Suprapubic skin (tissue), 4 donors: ENCODE measurements around the gene LRBA.

Experiments
- CTCF ChIP-seq, 2 donors: fragments of 200-600 bp in 1 of 2; fragments of 450-650 bp in 1 of 2; sonication (generic) in 1 of 2; IDR thresholded peaks; one replicate each; pipeline ENCODE4 v1.5.1; 2016 to 2019; ENCODE audit warnings: antibody characterized with exemption in 2 of 2, mild to moderate bottlenecking in 1 of 2, moderate library complexity in 1 of 2
- EP300 ChIP-seq: sonication (generic); formaldehyde crosslinking; IDR thresholded peaks from one replicate; pipeline ENCODE4 v1.6.1; 2017; ENCODE audit warnings: antibody characterized with exemption
- POLR2A ChIP-seq, 2 donors: fragments of 450-650 bp; IDR thresholded peaks; one replicate each; pipeline ENCODE4 v1.6.1; 2017; ENCODE audit warnings: antibody characterized with exemption in 2 of 2, mild to moderate bottlenecking in 2 of 2, moderate library complexity in 2 of 2
- POLR2AphosphoS5 ChIP-seq, 3 donors: sonication (generic); formaldehyde crosslinking; IDR thresholded peaks; one replicate each; pipeline ENCODE4 v1.6.1; 2017; ENCODE audit warnings: antibody characterized with exemption in 3 of 3

- TF ChIP-seq POLR2A (IDR thresholded peaks at IDR 0.05) (no peak), CTCF (IDR thresholded peaks at IDR 0.05) (no peak), POLR2AphosphoS5 (IDR thresholded peaks at IDR 0.05) (no peak), EP300 (no peak)
These were observed 108.0 kb downstream of the LRBA start for GRCh38 chr4:150906987-150907633.
